ACHN (cell line): ENCODE measurements around the gene CCDC28A.

Source experiments
- DNase-seq: peaks from one replicate; pipeline ENCODE4 v3.0.0-alpha.2; 2015
- in situ Hi-C: cut with HindIII; loops from 2 replicates; pipeline ENCODE4 v1.10.0; 2017; ENCODE audit warnings: low sequenced_read_pairs, low pct_ligation_motif_present, low pct_unique_long_range_greater_than_20kb

CCDC28A gene

GRCh38 chr6:138818496-138819194, 45.1 kb downstream of the CCDC28A start:
- no peak for DNase-seq
- in situ Hi-C loops, result no loop called here

DNA sequence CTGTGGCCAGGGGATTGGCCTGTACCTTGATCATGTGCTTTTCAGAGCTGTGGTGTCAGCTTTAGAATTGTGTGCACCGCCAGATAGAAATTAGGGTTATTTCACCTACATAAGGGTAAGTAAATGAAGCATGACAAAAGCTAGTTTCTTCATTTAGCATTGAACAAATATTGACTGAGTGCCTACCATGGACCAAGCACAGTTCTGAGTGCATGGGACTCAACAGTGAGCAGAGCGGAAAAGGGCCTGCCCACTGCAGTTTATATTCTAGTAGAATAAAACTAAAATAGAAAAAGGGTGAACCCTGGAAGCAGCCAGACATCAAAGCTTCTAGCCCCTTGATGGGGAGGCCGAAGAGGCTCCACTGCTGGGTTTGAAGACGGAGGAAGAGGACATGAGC, 48.0 kb downstream of the CCDC28A start:
- no peak for DNase-seq
- in situ Hi-C loops, result no loop called here

DNA sequence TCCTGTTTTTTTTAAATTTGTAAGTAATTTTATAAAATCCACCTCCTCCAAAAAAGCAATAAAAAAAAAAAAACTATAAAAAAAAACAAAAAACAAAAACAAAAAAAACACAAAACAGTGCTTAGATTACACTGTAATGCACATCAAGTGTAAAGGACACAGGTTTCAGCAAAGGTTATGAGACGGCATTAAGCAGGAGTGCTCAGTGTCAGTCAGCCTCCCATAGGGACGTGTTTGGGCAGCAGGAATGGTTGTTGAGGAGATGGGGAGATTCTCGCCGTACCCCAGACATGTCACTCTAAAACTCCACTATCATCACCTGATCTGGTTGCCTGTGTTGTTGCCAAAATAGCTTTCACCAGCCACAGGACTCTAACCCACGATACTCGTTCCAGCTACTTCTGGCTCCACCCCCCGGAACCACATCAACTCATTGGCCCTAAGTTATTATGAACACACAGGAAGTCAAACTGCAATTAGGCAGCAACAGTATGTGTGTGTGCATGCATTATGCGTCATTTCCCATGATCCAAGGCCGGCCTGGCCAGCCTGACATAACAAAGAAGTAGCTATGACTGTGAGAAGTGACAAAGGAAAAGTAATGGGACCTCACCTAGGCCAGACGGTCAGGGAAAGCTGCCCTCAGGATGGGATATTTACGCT, 51.0 kb downstream of the CCDC28A start:
- DNase-seq, result no peak
- in situ Hi-C loops, result no loop called here

GRCh38 chr6:138830248-138830647, 56.7 kb downstream of the CCDC28A start:
- DNase-seq, result no peak
- in situ Hi-C loops, result no loop called here

GRCh38 chr6:138832182-138832581, 58.6 kb downstream of the CCDC28A start:
- in situ Hi-C loops, result no loop called here
- no peak for DNase-seq

DNA sequence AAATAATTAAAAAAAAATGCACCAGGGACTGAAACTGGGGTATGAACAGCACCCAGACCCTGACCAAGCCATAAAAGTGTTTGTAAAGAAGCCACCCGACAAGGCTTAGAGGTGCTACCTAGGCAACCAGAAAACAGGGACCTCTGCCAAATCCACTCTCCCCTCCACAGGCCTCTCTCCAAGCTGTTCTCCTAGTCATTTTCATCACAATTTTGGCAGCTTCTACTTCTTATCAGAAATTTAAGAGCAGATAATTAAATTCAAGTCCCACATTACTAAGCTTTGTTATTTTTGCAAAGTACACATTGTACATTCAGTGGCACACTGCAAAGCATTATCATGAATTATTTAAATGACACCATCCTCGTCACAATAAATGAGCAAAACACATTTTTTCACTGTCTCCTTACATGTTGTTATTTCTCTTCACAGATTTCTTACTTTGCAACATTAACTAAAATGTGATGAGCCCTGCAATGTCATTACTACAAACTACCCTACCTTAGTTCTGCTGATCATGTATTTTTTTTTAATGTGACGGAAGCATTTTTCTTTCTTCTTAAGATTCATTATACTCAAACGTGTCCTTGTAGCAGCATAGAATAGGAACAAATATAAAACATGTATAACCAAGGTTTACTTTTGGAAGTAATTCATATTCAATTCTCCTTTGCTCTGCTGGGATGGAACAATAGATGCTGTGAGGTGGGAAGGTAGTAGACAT, 60.4 kb downstream of the CCDC28A start:
- in situ Hi-C loops, result no loop called here
- no peak for DNase-seq

GRCh38 chr6:138837246-138837645, 63.7 kb downstream of the CCDC28A start:
- DNase-seq, result no peak
- in situ Hi-C loops, result no loop called here
